Epithelial cell of proximal tubule (primary cell): ENCODE results near the gene PRDM16. TPM values are rescaled to one million over a fixed set of nuclear protein-coding genes. Genes with fewer than 3 reads are reported as not detected.
A peak's percentile ranks its signal among the peaks of the same experiment; 100 is the strongest.

Experiments
- DNase-seq: peaks from one replicate; pipeline ENCODE4 v3.0.0-alpha.2; 2011; ENCODE audit warnings: low read depth
- H3K4me3 ChIP-seq: 2 replicates; pipeline ENCODE4 v1.5.1; 2011; ENCODE audit warnings: low read depth, mild to moderate bottlenecking, low read length
- CTCF ChIP-seq: conservative IDR thresholded peaks from 2 replicates; pipeline ENCODE4 v1.5.1; 2012; ENCODE audit warnings: low read depth, mild to moderate bottlenecking, low read length
- total RNA-seq: library from RNA; depleted of rRNA; stranded (reverse); fragments of >200 nt; gene quantifications from 2 replicates; pipeline ENCODE4 v1.2.3, GENCODE V29; 2015

Gene PRDM16
- total RNA-seq, 1 donor from 2014 or later: 0.06 TPM

GRCh38 chr1:3212453-3213355 lies 143.7 kb downstream of the PRDM16 start:
- no peak overlapping the region for H3K4me3 ChIP-seq
- no peak for TF ChIP-seq CTCF
- no peak for DNase-seq

GRCh38 chr1:3213730-3214129 lies 144.7 kb downstream of the PRDM16 start:
- H3K4me3 ChIP-seq: no peak overlapping the region
- peak; percentile 1 for DNase-seq
- no peak for TF ChIP-seq CTCF

- no peak for DNase-seq
- no peak for TF ChIP-seq CTCF
- no peak overlapping the region for H3K4me3 ChIP-seq
Observed at GRCh38 chr1:3215198-3216014, 146.4 kb downstream of the PRDM16 start.

GRCh38 chr1:3216015-3216391 lies 147.0 kb downstream of the PRDM16 start:
- no peak for DNase-seq
- H3K4me3 ChIP-seq: no peak overlapping the region
- no peak for TF ChIP-seq CTCF

GRCh38 chr1:3217181-3217641 lies 148.2 kb downstream of the PRDM16 start:
- no peak overlapping the region for H3K4me3 ChIP-seq
- TF ChIP-seq CTCF: no peak
- DNase-seq: no peak

- no peak for TF ChIP-seq CTCF
- no peak for DNase-seq
- H3K4me3 ChIP-seq: no peak overlapping the region
Observed at GRCh38 chr1:3217979-3218679, 149.1 kb downstream of the PRDM16 start.
